NCI-H2196 treated with DMSO at 0.1 percent for 48 hours (cell line): ENCODE data around the gene XPO6.

Experiments
- DNase-seq: peaks from one replicate; lab custom pipeline; 2025; ENCODE audit not compliant: unreplicated experiment; lab: John Stamatoyannopoulos, UW

The XPO6 gene

DNA sequence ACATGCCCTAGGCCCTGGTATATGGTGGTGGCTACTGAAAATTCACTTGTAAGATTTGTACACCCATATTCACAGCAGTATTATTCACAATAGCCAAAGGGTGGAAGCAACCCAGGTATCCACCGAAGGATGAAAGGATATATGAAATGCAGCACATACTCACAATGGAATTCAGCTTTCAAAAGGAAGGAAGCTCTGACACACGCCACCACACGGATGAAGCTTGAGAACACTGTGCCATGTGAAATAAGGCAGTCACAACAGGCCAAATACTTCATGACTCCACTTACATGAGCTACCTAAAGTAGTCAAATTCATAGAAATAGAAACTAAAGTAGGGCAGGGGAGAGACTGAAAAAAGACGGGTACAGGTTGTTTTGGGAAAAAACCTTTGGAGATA lies 2.9 kb downstream of the XPO6 start:
- no peak for DNase-seq

DNA sequence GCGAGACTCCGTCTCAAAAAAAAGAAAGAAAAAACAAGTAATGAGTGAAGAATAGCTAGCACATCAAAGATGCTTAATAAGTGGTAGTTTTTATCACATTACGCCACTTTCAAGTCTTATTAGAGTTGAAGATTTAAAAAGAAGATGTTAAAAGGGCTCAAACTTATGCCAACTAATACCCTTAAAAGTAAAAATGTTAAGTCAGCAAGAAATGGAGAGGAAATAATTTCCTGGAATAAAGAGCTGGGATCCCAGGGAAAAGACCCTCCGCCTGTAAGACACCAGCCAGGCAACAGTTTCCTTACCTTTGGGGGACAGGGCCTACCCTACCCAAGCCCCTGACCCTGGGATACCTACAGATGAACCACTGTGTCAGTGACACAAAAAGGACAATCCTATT lies 3.6 kb downstream of the XPO6 start:
- DNase-seq: no peak

DNA sequence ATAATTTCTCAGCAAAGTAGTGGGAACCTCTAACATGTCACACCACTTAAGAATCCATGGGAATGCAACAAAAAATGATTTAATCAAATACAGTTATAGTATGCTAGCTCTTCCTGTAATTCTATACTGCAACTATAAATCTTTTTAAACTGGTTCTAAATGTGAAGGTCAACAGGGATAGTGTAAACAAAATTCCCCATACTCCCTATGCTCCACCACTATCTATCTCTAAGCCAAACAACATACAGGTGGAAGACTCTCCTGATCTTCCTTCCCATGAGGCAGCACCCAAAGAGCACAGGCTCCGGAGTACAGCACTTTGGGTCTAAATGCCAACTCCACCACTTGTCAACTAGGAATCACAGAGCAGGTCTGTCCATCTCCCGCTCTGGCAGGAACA lies 4.4 kb downstream of the XPO6 start:
- no peak for DNase-seq

DNA sequence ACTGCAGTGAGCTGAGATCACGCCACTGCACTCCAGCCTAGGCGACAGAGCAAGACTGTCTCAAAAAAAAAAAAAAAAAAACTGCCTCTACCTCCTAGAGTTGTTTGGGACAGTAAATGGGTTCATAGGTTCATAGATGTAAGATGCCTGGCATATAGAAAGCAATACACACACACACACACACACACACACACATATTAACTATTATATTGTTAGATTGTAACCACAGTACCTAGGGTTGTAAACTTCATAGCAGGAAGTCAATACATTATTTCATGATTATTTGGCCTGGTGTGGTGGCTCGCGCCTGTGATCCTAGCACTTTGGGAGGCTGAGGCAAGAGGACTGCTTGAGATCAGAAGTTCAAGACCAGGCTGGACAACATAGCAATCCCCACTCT lies 5.8 kb downstream of the XPO6 start:
- no peak for DNase-seq

DNA sequence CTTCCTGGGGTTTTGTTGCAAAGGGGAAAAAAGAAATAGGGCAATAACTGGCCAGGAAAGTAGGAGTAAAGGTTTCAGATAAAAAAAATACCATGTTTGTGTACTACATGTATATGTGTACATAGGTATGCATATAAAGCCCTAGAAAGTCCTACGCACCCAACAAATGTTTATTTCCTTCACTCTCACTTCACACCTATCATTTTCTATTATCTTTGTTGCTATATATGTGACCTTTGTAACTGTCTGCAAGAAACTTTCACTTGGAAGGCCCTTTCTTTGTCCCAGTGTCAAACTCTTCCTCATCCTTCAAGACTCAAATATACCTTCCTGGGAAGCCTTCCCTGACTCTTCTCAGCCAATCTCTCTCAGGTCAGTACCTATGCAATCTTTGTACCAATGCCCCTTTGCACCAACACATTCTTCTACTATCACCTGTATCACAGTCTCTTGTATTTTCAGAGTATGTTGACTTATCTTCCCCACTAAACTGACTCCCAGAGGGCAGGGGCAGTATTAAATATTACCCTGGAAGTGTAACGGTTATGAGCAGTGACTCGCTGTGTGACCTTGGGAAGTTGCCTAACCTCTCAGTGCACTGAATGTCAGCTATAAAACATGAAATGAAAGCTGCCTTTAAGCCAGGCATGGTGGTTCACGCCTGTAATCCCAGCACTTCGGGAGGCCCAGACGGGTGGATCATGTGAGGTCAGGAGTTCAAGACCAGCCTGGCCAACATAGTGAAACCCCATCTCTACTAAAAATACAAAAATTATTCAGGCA lies 6.5 kb downstream of the XPO6 start:
- no peak for DNase-seq

DNA sequence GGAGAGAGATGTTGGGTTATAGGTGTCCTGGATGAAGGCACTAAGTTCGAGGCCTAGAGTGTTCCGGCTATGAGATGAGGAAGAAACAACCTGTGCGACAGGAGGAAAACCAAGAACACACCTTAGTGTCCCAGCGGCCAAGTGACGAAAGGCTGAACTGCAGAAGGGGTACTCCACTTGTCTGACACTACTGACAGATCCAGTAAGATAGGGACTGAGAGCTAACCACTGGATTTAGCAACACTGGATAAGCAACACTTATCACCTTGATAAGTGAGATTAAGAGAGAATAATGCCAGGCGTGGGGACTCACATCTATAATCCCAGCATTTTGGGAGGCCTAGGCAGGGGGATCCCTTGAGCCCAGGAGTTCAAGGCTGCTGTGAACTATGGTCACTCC lies 7.1 kb downstream of the XPO6 start:
- DNase-seq: no peak

DNA sequence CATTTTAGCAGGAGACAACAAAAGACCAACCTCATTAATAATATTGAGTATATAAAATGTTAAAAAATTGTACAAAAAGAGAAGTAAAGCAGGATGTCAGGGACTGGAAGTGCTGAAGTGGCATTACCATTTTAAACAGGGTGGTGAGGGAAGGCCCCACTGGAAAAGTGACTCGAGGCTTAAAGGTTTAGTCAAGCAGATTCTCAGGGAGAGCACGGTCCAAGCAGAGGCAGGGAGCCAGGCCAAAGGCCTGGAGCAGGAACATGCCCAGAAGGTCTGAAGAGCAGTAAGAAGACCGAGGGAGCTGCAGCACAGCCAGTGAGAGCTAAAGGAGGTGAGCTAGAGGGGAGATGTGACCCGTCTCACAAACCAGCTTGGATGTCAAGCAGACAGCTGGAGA lies 7.6 kb downstream of the XPO6 start:
- no peak for DNase-seq

DNA sequence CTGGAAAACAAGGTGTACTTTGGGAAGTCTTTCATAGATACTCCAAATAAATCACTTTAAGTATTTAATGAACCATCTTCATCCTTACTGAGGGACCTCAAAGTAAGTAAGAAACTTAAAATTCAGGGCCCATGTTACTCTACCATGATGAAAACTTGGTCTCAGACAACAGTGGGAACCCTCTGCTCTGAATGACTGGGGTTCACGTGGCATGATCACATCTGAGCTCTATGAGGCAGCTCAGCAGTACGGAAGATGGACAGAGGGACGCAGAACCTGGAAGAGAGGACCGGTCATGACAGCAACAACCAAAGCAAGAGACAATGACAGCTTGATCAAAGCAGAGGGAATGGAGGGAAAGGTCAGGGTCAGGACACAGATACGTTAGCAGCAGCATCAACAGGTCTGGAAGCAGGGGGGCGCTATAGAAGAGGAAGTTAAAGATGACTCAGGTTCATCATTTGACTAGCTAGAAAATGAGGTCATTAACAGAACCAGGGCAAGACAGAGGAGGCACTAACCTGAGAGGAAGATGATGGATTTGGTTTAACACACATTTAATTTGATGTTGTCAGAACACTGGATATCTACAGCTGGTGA lies 9.5 kb downstream of the XPO6 start:
- DNase-seq: no peak

DNA sequence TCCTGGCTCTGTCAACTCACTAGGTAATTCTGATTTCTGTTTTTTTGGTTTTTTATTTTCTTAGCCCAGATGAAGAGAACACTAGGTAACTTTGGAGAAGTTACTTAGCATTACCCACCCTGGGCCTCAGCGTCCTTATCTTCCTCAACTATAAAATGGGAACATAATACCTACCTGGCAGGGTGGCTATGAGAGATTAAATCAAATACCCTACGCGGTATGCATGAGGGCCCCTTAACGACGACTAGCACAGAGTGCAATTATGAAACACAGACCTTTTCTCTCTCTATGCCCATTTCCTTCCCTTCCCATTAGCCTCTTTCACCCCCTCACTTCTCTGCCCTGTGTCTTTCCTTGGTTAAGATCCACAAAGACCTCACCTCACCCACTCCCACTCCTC lies 11.1 kb downstream of the XPO6 start:
- no peak for DNase-seq

DNA sequence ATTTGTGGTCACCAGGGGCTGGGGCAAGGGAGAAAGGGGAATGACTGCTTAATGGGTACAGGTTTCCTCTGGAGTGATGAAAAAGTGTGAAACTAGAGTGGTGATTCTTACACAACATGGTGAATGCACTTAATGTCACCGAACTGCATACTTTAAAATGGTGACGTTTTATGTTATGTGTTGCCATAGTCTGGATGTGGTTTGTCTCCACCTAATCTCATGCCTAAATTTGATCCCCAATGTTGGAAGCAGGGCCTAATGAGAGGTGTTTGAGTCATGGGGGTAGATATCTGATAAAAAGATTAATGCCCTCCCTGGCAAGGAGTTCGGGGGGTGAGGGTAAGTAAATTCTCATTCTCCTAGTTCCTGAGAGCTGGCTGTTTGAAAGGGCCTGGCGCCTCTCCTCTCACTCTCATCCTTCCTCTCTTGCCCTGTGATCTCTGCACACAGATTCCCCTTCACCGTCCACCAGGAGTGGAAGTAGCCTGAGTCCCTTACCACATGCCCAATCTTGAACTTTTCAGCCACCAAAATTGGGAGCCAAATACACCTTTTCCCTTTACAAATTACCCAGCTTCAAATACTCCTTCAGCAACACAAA lies 15.3 kb downstream of the XPO6 start:
- no peak for DNase-seq

DNA sequence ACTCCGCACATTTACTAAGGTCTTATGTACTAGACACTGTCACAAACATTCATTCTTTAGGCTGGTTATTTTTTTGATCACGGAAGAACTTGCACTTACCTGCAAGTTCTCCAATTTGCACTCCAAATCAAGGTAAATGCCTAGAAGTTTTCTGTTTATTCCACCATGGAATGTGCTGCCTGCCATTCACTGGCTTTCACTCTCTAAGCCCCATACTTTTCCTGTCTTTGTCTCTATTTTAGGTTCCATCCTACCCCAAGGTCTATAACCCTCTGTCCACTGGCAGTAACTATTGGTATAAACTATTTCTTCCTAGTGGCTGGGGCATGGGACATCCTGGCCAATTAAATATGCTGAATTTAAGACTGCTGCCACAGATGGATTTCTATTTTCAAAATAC lies 15.9 kb downstream of the XPO6 start:
- no peak for DNase-seq

DNA sequence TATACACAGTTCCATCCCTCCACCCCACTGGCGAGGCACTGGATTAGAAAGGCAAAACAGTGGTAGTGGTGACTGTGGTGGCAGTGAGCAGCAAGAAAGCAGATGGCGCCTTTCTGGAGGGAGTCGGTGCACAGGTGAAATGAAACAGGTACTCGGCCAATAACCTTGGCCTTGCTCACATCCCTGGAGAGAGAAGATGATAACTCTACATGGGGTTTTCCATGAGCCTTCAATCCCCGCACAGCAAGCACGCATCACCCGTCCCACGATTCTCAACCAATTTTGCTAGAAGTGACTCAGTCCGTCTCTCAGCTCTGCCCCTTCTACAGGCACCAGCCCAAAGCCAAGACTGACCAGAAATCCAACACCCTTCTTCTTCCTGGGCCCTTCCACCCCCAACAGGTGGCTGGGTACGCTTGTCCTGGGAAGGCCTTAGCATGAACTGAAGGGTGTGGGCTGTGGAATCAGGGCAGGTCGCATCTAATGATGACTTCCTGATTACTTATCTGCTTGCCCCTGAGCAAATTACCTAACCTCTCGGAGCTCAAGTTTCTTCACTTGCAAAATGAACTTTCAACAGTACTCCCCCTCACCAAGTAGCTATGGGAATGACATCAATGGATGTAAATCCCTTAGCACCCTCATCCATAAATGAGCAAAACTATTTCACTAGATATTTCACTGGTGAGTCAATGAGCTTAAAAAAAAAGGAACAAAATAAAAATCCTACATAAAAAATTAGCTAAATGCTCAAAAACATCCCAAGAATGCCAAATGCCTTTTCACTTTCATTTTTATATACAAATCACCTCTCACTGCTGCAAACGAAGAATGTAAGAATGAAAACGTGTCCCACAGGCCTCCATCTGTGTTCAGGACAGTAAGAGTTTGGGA lies 18.0 kb downstream of the XPO6 start:
- no peak for DNase-seq

DNA sequence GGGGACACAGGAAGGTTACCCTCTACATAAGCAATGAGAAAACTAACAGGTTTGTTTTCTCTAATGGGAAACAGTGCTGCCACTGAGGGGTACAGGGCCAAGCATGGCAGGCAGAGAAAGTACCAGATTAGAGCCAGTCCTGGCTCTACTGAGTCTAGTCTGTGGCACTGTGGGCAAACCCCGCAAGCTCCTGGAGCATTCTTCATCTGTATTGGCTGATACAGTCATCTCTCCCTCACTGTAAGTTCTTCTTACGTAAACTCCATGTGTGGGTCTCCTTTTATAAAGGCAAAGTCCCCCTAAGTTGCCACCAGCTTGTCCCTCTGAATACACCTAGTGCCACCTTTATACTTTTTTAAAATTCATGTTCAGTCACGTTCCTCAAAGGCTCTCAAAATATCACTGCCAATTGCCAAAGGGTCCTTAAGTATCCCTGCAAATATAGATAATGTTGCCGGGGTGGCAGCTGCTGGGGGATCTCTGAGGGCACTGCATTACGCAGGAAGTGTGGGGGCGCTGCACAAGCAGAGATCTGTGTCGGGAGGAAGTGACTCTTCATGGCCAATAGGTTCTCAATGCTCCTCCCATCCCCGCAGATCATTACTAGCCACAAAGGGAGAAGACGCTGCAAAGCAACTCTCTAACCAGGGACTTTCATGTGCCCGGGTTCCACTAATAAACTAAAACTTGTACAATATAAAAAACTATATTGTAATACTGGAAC lies 18.8 kb downstream of the XPO6 start:
- DNase-seq: no peak

DNA sequence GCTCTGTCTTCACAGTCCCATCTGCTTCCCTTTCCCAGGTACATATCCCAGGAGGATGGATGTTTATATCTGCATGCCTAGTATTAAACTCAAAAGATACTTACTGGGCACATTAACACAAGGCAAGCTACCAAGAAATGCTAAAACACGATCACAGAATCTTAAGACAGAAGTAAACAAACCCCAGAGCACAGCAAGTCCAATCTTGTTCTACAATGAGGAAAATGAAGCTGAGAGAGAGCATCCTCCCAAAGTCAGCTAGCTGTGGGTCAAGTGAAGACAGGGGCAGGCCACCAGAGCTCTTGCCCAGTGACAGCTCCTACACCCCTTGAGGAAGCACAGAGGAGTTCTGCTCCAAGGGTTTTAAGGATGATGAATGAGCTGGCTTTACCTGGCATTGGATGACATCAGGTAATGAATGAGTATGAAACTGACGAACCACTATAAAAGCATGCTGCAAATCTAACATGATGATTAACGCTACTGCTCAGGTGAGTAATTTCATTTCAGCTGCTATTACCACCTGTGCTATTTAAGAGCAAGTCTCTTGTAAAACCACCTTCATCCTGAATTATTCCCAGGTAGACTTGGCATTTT lies 20.3 kb downstream of the XPO6 start:
- DNase-seq: no peak

DNA sequence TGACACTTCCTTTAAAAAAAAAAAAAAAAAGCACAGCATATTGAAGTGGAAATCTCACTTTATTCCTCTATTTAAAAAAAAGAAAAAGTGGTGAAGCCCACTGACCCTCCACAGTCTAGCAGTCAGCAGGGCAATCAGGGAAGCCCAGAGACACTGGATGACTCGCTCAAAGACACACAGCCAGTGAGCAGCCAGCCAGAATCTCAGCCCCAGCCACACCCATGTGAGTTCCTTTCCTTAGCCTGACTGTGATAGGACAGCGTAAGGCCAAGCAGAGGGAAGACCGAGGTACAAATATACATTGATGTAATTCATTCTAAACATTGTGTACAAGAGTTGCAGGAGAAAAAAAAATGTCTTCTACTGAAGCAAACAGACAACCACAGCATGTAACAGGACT lies 22.5 kb downstream of the XPO6 start:
- no peak for DNase-seq

DNA sequence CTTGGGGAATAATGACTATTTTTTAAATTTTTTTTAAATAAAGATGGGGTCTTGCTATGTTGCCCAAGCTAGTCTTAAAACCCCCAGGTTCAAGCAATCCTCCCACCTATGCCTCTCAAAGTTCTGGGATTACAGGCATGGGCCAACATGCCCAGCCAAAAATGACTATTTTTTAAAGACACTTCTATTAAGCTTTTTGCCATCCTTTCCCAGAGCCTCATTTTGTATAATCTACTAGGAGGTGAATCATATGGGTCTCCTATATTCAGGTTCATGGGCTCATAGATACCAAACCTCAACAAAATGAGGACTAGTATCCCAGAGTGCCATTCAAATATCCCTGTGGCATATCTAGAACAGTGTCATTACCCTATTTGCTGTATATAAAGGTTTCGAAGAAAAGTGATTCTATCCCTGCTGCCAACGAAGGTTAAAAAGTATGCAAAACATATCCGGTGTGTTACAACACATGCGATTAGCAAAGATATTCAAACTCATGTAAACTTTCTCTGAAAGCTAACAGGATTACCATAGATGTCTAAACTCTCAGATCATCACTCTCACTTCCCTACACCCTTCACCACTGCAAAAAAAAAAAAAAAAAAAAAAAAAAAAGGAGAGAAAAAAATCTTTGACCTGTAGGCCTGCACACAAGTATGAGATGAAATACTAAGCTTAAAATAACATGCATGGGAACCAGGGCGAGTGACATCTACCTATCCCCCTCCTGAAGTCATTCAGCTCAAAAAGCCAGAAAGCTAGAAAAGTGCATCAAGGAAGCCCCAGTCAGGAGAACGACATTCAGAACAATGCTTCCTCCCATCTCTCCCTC lies 23.5 kb downstream of the XPO6 start:
- DNase-seq: no peak

DNA sequence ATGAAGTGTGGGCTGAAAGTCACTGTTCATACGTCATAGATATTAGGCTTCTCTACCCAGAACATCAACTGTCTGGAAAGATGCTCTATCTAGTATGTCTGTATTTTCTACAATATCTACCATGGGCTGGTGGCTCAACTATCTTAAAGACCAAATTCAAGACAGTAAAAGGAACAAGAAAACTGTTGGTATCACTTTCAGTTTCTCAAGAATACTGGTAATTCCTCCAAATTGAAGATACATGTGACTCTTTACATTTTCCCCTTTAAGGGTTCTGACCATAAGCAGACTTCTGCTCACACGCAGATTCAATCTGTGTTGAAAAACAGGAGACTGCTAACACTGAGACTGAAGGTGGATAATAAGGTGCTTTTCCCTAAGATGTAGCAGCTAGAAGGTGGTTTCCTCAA lies 24.2 kb downstream of the XPO6 start:
- DNase-seq: no peak

DNA sequence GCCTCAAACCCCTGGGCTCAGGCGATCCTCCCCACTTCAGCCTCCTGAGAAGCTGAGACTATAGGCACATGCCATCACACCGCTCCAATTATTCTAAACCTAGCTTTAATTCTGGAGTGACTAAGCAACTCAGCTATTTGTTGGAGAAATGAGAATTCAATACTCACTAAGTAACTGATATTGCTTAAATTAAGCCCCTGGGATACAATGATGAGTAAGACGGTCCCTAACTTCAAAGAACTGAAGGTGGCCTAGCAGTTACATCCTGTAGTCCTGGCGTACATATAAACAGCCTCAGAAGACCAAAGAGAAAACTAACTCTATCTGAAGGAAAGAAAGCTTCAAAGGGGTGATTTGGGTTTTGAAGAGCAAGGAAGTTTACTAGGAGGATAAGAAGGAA lies 25.0 kb downstream of the XPO6 start:
- DNase-seq: no peak

DNA sequence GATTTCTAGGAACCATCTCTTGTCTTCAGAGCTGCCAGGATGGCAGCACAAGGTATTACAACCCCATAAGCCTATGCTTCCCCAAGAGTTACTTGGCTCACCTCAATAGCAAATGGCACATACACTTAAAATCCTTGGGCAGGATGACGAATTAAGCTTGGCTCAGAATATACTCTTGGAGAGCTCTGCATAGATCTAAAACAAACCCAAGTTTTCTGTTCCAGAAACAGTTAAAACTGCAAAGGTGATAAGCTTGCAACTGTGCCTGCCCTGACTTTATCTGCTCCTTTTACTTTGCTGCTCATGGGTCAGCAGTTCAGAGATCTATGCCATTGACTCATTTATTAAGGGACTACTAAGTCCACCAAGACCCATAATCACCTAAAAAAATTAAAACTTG lies 26.1 kb downstream of the XPO6 start:
- DNase-seq: no peak

DNA sequence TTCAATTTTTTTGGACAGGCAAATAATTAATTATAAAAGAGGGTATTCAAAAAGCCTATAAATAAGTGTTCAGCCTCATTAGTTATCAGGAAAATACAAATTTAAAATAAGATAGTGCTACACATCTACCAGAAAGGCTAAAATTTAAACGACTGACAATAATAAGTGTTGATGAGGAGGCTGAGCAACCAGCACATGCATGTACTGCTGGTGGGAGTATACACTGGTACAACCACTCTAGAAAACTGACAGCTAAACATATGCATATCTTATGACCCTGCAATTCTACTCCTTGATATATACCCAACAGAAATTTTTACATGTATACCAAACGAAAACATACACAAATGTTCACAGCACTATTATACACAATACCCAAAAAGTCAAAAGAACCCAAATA lies 27.1 kb downstream of the XPO6 start:
- no peak for DNase-seq
